Lung microvascular endothelial cell (primary cell): Measurements from ENCODE around the gene RGS7. TPM values are rescaled to one million over a fixed set of nuclear protein-coding genes. Genes with fewer than 3 reads are reported as not detected.

Experiments used
- DNase-seq, 2 donors: peaks; one replicate each; pipeline versions ENCODE4 v3.0.0 to v3.0.0-alpha.2; 2010; ENCODE audit warnings: low read depth in 2 of 2
- total RNA-seq: library from RNA; depleted of rRNA; stranded (reverse); fragments of >200 nt; gene quantifications from 2 replicates; pipeline ENCODE4 v1.2.1, GENCODE V29; 2014

RGS7 gene
- under 0.01 and 0.22 TPM in 2 replicates for total RNA-seq

DNA sequence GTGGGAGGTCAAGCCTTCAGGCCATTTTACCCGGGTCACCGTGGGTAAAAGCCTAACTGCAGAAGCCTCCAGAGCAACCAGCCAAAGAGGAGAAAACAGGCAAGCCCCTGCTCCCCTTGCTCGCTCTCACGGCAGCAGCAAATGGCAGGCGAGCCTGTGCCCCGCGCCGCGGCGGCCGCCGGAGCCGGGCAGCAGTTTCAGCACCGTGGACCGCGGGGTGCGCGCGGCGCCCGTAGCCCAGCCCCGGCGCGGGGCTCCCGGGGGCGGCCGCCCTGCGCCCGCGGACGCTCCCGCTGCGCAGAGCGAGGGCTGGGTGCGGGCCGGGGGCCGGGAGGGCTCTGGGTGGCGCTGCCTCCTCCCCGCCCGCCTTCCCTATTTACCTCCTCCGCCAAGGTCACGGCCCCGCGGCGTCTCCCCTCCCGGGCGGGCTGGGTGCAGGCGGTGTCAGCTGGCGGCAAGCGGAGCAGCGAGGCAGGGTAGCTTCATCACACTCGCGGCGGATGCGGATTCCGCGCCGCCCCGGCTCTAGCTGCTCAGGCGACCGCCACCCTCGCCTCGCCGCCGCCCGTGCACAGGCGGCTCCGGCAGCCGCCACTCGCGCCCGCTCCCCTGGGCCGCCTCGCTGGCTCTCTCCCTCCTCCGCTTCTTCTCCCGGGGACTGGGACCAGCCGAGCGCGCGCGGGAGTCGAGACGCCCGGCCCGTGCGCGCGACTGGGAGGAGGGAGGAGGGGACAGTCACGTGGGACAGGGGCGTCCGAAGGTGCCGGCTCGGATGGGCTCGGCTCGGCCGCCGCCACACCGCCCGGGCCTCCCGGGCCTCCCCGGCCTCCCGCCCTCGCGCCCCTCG, at the start of gene RGS7:
Gene RGS7 (minus strand): TSS at position 687 of the 847 bp plus-strand sequence.
- DNase-seq, result peak; percentile 70 to 78

DNA sequence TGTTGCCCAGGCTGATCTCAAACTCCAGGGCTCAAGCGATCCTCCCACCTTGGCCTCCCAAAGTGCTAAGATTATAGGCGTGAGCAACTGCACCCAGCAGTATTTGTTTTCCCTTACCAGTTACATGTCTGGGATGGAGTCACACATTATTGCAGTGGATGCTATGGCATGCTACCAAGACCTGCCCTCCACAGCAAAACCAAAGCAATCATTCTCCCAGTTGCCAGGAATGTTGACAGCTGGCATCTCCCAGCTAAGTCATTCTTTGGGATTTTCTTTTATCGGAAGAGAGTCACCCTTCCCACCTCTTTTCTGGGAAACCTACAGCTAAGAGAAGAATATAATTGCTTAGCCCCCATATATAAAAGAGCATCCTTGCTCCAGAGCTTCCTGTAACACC, 49.4 kb upstream of the RGS7 start:
- DNase-seq, result no peak

DNA sequence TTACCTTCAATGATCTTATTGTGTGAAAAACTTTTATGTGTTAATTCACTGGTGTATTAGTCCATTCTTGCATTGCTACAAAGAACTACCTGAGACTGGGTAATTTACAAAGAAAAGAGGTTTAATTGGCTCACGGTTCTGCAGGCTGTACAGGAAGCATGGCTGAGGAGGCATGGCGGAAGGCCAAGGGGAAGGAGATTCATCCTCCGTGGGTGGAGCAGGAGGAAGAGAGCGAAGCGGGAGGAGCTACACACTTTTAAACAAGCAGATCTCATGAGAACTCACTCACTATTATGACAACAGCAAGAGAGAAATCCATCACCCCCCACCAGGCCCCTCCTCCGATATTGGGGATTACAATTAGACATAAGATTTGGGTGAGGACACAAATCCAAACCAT, 44.2 kb upstream of the RGS7 start:
- peak; percentile 20 to 66 for DNase-seq

DNA sequence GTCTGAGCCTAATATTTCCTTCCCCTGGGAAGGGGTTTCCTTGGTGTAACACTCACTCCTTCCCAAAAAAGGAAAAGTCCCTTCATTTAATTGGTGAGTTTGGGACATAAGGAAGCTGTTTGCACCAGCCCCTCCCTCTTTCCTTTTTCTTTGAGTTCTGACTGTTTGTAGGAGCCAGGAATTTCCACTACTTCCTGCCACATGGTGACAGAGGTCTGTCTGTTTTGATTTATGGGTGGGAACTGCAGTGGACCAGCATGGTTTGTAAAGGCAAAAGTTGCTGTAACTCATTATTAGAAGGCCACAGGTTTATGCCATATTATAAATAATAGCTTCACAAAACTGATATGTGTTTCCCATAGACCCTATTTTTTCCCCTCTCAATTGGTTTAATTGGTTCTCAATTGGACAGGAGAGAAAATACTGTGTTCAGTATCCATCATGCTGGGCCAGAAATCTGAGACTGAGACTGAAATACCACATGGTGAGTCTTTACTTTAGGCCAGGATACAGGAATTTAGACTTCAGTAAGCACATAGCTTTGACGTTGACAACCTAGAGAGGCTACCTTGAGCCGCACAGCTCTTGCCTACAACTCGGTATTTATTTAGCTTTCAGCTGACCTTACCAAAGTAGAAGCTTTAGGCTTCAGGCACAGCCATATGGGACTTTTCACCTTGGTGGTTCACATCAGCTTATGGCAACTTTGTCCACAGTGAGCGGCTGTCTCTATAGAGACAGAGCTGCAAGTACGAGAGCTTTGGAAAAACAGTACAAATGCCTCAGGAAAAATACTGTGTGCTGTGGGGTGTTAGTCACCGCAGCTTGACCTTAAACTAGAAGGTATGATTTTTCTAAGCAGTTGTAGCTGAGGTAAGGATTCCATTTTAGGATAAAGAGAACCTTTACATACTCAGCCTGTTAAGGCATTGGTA, 40.0 kb upstream of the RGS7 start:
- DNase-seq, result peak; percentile 21 to 86

DNA sequence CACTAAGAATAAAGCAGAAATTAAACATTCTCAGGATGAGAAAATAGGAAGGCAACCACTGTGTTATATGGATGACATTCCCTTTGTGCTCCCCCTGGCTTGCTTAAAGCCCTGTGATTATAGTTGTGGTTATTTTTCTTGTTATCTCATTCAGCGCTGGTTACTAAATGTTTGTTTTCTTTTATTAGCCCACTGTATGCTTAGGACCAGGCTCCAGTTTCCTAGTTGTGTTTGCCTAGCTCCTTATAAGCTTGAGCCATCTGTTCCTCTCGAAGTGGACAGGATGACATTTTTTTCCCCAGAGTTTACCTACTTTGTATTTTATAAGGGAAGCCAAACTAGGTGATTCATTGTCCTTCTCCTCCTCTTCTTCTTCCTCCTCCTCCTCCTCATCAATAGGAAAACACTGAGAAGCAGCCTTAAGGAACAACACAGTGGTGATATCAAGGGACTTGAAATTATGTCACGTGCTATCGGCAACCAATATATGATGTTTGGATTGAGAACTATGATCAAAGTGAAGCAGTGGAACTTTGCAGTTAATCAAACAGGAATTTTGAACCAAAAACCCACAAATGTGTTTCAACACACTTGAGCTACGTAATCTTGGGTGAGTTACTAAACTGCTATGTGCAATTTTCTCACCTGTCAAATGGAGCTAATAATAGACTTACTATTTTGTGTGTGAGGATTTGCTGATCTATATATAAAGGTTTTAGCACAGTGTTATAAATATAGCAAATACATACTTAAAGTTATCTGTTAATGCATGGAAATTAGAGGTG, 35.1 kb upstream of the RGS7 start:
- no peak for DNase-seq

DNA sequence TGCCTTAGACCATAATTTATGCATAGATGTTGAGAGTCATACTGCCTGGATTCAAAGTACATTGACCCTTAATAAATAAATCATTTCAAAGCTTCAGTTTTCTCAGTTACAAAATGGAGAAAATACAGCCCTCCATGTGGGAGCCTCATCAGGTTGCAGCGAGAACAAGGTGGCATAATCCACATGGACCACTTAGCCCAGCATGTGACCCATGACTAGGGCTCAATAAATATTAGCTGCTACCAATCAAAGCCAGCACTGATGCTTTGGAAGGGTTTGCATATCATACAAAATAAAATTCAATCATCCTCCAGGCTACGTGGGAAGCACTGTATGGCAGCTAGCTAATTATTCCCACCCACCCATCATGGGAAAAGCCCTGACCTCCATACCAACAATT, 33.5 kb upstream of the RGS7 start:
- no peak for DNase-seq

DNA sequence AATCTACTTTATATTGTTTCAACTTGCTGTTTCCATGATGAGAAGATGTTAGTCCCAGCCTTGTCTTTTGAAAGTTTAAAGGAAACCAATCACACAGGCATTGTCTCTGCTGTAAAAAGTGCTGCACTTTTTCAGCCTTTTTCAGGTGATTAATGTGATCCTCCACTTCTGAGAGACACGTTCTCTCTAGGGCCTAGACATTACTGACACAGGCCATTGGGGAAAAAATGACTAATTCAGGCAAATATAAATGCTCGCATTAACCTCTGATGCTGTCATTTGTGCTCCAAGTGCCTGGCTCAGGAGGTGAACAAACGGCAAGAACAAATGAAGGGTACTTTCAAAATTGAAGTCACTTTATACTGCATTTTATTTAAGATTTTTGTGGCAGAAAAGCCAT, 32.4 kb upstream of the RGS7 start:
- no peak for DNase-seq

DNA sequence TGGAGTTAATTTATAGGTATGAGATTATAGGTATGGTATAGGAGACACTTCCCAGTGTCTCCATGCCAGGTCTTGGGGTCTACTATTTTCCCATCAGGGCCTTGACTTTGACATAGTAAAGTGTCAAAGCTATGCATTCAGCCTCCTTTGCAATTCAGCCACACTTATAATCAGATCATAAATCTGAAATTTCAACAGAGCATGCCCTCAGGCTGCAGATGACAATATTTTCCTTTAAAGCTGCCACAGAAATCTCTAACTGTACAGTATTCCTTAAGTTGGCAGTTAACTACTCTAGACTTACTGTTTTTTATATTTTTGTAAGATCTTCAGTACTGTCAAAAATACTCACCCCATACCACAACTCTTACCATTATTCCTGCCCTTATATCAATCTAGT, 30.2 kb upstream of the RGS7 start:
- DNase-seq, result no peak

DNA sequence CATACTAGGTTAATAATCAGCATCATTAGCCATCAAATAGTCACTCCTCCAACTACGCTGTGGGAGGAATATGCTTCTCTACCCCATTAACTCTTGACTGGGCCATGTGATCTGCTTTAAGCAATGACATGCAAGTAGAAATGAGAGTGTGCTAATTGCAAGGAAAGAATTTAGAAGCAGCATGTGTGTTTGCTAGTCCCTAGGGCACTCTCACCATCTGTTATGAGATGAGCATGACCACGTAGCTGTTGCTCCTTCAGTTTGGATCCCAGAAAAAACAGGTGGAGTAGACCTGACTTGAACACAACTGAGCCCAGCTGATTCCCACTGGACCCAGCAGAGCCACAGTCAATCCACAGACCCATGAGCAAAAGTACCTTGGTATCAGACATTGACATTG, 19.7 kb upstream of the RGS7 start:
- DNase-seq, result no peak

DNA sequence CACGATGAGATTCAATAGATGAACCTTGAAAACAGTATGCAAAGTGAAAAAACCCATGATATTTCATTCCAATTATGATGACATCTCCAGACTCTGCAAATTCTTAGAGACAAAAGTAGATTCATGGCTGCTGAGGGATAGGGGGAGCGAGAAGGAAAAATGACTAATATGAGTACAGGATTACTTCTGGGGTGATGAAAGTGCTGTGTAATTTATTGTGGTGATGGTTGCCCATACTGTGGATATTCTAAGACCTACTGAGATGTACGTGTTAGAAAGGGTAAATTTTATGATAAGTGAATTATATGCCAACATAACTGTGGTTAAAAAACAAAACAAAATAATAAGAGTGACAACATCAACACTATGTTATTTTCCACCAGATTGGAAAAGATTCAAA, 18.9 kb upstream of the RGS7 start:
- DNase-seq, result no peak

DNA sequence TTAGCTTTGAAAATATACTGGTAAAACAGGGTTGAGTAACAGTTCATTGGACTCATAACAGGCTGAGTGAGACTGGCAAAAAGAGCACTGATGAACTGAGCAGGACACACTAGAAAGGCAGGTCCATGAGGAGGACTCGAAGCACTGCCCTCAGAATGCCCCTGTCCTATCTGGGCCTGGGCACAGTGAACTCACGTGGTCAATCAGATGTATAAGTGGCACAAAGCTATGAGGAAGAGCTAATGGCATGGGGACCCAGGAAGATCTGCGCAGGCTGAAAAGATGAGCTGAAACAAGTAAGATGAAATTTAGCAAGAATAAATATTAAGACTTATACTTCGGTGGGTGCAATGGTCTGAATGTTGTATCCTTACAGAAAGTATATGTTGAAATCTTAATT, 9.2 kb upstream of the RGS7 start:
- no peak for DNase-seq

DNA sequence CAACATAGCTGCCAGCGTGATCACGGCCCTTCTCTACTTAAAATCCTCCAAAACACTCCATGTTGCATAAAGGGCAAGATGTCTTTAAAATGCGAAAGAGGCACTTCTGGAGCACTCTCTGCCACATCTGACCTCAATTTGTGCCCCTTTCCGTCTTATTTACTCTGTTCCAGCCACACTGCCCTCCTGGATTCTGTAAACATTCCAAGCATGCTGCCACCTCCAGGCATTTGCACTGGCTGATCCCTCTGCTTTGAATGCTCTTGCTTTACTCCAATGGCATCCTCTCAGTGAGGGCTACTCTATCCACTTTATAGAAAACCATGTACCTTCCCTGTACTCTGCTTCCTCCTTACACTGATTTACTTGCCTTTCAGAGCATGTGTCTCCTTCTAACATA, 5.3 kb upstream of the RGS7 start:
- DNase-seq, result no peak

DNA sequence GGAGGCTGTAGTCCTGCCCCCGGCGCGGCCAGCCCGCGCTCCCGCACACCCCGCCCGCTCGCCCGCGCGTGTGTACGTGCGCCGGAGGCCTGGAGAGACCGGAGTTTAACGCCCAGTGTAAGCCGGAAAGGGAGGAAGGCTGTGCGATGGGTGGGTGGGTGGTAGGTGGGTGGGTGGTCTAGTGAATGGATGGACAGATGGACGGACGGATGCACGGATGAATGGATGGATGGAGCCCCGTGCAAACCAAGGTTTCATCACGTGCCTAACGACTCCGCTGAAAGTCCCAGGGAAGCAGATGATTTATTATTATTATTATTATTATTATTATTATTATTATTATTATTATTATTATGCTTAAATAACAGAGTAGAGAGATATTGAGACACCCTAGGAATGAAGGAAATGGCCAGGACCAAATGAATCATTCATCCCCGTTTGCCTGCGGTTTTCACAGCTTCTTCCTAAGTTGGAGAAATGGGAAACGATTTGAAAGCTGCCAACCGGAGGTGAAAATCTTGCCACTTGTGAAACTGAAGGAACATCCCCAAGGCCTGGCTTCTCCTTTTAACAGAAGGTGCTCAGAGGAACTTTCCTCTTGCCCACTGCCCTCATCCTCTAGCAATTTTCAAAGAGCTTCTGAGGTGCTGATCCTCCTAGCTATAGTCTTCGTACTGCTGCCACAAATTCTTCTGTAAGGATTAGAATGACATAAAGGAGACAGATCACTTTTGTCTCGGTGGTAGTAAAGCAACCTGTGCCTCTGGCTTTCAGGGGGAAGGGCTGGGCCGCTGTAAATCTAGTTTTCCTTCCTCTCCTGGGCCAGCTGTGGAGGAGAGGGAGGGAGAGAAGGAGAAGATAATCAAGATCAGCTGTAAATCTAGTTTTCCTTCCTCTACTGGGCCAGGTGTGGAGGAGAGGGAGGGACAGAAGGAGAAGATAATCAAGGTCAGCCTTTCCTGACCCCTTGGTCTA, 648 bp upstream of the RGS7 start:
- peak in 1 of 2 donors; percentile 45 for DNase-seq

DNA sequence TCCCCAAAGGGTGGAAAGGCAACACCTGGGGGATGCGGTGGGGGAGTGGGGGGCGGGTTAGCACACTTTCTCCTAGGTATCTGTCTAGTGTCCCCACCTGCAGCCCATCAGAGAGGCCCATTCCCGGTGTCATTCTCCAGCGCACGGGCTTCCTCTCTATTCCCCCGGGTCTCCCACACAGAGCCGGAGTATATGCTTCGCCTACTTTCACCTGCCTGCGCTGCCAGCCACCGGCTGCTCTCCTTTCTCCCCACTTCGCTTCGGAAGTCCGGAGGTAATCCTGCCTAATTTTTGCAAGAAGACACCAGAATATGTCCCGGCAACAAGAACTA, 852 bp downstream of the RGS7 start:
- DNase-seq, result no peak

DNA sequence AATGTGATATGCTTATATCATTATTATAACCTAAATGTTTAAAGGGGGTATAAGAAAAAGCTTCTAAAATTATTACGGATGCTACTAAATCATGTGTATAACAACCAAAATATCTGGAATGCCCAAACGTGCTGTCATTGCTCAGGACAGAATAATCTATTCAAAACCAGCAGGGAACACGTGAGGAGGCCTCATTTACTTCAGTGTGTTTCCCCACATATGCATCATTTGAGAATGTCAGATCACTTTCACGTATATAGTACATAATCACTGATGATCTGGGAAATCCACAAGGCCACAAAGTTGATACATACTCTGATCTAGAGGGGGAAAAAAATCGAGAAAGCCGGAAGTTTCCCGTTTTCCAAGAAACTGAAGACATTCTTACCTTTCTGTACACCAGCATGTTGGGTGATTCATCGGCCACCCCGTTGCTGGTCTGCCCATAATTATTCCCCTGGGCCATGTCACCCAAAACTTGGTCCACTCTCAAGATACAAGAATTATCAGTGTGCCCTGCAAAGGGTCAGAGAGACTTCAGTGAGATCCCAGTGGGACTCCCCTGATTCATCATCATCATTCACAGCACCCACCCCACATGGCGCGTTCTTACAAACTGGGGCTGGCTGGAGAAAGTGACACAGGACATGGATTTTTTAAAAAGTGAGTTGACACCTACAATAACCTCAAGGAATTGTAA, 1.5 kb downstream of the RGS7 start:
- DNase-seq, result no peak

DNA sequence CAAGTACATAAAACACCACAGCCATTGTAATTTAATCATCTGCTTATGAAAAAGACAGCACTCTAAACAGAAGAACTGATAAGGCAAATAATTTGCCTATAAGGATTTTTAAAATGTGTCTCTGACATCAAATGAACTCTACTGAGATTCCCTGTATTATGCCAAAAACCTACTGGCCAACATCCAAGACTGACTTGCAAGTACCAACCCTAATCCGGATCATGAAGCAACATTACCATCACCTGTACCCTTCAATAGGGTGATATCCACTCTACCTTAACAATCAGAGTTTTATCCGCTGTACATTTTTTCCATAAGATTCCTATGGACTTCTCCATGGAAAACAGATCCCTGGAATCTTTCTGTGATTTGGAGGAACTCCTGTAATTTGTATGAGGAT, 4.6 kb downstream of the RGS7 start:
- DNase-seq, result no peak

DNA sequence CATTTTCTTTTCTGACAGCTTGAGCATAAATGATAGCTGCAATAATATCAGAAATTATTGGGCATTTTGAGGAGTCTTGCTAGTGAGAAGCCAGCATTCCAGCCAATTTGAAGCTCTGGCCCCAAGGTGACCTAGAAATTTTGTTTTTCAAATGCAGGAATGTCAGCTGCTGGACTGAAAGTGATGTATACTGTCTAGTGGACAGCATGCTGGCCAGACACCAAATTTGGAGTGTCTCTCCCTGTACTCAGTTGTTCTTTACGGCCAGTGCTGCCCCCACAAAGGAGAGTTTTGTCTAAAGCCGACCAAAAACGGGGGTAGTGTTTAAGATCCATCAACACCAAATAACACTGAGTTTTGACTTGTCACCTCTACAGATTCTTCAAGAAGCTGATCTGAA, 5.2 kb downstream of the RGS7 start:
- DNase-seq, result no peak

DNA sequence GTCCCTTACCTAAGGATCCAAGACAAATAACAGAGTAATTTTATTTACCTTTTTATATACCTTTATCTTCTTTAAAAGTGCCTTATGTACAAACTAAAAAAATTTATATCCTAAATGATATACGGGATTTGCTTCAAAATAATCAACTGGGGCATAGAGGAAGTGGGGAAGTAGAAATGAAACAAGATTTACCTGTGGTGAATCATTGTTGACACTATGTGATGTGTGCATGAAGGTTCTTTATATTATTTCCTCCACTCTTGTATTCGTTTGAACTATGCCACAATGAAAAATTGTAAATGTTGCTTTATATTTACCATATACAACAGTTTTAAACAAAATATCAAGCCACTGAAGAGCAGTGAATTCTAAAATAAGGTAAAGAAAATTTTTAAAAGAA, 13.0 kb downstream of the RGS7 start:
- DNase-seq, result no peak

DNA sequence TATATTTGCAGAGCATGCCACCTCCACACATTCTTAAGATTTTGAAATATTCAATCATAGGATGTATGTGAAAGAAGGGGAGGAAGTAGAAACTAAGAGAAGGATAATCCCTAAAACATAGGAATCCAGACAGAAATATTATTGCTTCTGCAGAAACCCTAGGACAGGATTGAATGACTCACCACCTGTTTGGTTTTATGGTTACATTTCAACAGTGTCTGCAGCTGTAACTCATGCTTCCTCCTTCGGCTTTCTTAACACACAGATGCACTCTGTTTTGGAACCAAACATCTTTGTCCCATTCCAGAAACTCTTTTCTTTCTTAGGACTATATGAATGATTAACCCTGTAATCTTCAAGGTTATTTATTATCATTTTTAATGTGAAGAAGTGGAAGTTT, 20.7 kb downstream of the RGS7 start:
- peak in 1 of 2 donors; percentile 52 for DNase-seq

DNA sequence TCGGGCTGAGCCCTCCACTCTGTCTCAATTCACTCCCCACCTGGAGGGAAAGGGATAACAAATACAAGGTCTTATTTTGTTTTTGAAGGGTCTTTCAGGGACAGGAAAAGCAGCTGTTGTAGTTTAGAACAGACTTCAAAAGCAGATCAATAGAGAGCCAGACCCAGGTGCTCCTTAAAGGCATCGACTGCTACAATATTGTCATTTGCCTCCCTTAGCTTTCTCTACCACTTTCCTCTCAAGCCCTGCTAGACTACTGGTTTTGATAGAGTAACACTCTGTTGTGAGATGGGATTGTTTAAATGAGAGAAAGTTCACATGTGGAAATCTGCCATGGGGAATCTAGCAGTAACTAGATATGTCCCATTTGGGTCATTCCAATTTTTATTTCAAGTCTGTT, 24.0 kb downstream of the RGS7 start:
- DNase-seq, result no peak
